Gastrocnemius medialis (tissue), 4 donors: ENCODE measurements around the gene SDC3. TPM values are rescaled to one million over a fixed set of nuclear protein-coding genes. Genes with fewer than 3 reads are reported as not detected.

ENCODE experiments used
- ATAC-seq, 2 donors: fragments of 150-250 bp; one replicate each; pipeline ENCODE4 v1.9.1; 2016
- DNase-seq, 2 donors: peaks; one replicate each; pipeline ENCODE4 v3.0.0-alpha.2; 2019
- H3K27ac ChIP-seq, 4 donors: fragments of 200-600 bp; sonication (generic); 1 replicate in 1 of 4; 2 replicates in 3 of 4; pipeline ENCODE4 v1.5.1; 2016 to 2018; ENCODE audit warnings: mild to moderate bottlenecking in 2 of 4, moderate library complexity in 1 of 4
- H3K27me3 ChIP-seq, 3 donors: fragments of 200-600 bp; sonication (generic) in 2 of 3; 1 replicate in 1 of 3; 2 replicates in 2 of 3; pipeline versions ENCODE4 v1.5.1 to v1.6.0; 2016 to 2019; ENCODE audit warnings: mild to moderate bottlenecking in 1 of 3, moderate library complexity in 1 of 3
- H3K36me3 ChIP-seq, 2 donors: fragments of 200-600 bp; sonication (generic) in 1 of 2; one replicate each; pipeline ENCODE4 v1.5.1; 2017 to 2018
- H3K4me1 ChIP-seq, 2 donors: fragments of 200-600 bp; sonication (generic) in 1 of 2; one replicate each; pipeline ENCODE4 v1.5.1; 2016 to 2017; ENCODE audit warnings: mild to moderate bottlenecking in 2 of 2
- H3K4me3 ChIP-seq, 4 donors: fragments of 200-600 bp; sonication (generic) in 3 of 4; 1 replicate in 1 of 4; 2 replicates in 3 of 4; pipeline ENCODE4 v1.5.1; 2016 to 2019; ENCODE audit warnings: mild to moderate bottlenecking in 2 of 4
- H3K9me3 ChIP-seq, 3 donors: fragments of 200-600 bp; sonication (generic) in 2 of 3; 1 replicate in 1 of 3; 2 replicates in 2 of 3; pipeline ENCODE4 v1.5.1; 2016 to 2019
- POLR2A ChIP-seq, 2 donors: fragments of 450-650 bp; IDR thresholded peaks; one replicate each; pipeline ENCODE4 v1.6.1; 2017; ENCODE audit warnings: antibody characterized with exemption in 2 of 2, mild to moderate bottlenecking in 2 of 2, moderate library complexity in 2 of 2
- in situ Hi-C, 4 donors: fragments of 200-750 bp; cut with MboI; loops; one replicate each; pipeline versions ENCODE4 v1.15.0 to v1.8.0; 2017; ENCODE audit warnings: low sequenced_read_pairs in 4 of 4
- intact Hi-C: fragments of 100-400 bp; cut with DNase I; formaldehyde crosslinking; loops from one replicate; pipeline ENCODE4 v1.15.1; 2023; ENCODE audit warnings: low total_unique reads
- total RNA-seq, 4 donors: library from RNA; depleted of rRNA; stranded (reverse); fragments of >200 nt; gene quantifications; one replicate each; pipeline versions ENCODE4 v1.1.0 to v1.2.3, GENCODE V29; 2016
- TF ChIP-seq, protein P1 (sequence below), 5 experiments: fragments of 450-650 bp in 3 of 5; fragments of 200-600 bp in 2 of 5; sonication (generic) in 2 of 5; IDR thresholded peaks in 4 of 5; conservative IDR thresholded peaks in 1 of 5; 1 replicate in 4 of 5; 2 replicates in 1 of 5; pipeline ENCODE4 v1.5.1; 2016 to 2019; ENCODE audit warnings: antibody characterized with exemption in 5 of 5, mild to moderate bottlenecking in 3 of 5, moderate library complexity in 3 of 5

SDC3 gene
- total RNA-seq, 4 donors from 2014 or later, result 2.7 to 5.6 (median 3.0) TPM

DNA sequence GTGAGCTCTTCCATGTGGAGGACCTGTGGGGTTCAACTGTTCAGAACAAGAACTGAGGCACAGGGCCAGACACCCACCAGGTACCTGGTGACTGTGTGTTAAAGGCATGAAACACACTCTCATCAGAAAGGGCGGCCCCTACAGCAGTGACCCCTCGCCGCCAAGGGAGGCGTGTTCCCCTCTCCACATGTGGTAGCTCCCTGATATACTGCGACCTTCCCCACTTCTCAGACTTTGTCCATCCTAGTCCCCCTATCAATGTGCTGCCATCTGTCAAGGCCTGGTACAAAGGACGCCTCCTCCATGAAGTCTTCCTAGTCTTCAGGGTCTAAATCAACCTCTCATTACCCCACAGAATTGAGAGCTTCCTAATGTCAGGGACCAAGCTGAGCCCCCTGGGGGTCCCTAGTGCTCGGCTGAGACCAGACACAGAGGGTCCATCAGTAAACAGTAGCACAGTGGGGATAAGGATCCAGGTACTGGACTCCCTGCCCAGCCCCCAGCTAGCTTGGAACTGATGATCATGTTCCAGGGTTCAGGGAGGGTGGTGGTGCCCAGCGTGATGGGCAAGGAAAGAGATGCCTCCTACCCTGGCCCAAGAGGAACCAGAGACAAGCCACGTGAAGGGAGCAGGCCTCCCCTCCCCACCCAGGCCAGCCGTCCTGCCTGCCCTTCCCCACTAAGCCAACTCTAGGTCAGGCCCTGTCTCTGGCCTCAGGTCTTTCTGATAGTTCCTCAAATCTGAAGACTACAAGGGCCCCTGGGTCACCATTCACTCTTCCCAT lies 10.3 kb downstream of the SDC3 start:
- H3K27ac ChIP-seq, result no peak overlapping the region
- no peak for DNase-seq
- intact Hi-C loops, result no loop called here

DNA sequence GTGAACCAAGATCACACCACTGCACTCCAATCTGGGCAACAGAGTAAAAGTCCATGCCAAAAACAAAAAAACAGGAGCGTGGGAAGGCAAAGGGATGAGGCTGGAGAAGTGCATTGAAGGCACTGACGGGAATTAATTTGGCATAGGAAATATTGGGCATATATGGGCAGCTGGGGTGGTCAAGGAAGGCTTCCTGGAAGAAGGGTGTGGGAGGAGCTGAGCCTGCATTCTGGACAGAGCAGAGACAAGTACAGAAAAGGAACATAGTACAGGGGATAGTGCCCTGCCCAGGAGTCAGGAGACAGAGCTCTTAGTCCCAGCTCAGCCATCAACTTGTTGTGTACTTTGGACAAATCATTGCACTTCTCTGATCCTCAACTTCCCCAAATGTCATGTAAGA lies 11.7 kb downstream of the SDC3 start:
- Histone ChIP-seq H3K27me3 (no peaks in the 10 kb centered on the region), H3K4me1 (peaks cover 0 to 4% of the 10 kb centered on the region in 2 donors), H3K4me3 (no peak overlapping the region), H3K27ac (no peak overlapping the region), H3K9me3 (no peaks in the 10 kb centered on the region), H3K36me3 (no peaks in the 10 kb centered on the region)
- no peak for DNase-seq
- intact Hi-C loops, result no loop called here
- in situ Hi-C loops, result no loop called here
- TF ChIP-seq, protein P1, sequence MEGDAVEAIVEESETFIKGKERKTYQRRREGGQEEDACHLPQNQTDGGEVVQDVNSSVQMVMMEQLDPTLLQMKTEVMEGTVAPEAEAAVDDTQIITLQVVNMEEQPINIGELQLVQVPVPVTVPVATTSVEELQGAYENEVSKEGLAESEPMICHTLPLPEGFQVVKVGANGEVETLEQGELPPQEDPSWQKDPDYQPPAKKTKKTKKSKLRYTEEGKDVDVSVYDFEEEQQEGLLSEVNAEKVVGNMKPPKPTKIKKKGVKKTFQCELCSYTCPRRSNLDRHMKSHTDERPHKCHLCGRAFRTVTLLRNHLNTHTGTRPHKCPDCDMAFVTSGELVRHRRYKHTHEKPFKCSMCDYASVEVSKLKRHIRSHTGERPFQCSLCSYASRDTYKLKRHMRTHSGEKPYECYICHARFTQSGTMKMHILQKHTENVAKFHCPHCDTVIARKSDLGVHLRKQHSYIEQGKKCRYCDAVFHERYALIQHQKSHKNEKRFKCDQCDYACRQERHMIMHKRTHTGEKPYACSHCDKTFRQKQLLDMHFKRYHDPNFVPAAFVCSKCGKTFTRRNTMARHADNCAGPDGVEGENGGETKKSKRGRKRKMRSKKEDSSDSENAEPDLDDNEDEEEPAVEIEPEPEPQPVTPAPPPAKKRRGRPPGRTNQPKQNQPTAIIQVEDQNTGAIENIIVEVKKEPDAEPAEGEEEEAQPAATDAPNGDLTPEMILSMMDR (IDR thresholded peaks at IDR 0.05 in 4 of 5, conservative IDR thresholded peaks at IDR 0.05 in 1 of 5), result no peak
- no peak for TF ChIP-seq POLR2A (IDR thresholded peaks at IDR 0.05)
- ATAC-seq, result no peak

More for the DNA sequence above, 10.3 kb downstream of the SDC3 start:
- TF ChIP-seq POLR2A (IDR thresholded peaks at IDR 0.05), result no peak
- TF ChIP-seq, protein P1 (IDR thresholded peaks at IDR 0.05 in 4 of 5, conservative IDR thresholded peaks at IDR 0.05 in 1 of 5), result no peak
- Histone ChIP-seq H3K27me3 (no peaks in the 10 kb centered on the region), H3K4me3 (no peak overlapping the region), H3K4me1 (peaks cover 0 to 7% of the 10 kb centered on the region in 2 donors), H3K9me3 (no peaks in the 10 kb centered on the region), H3K36me3 (no peaks in the 10 kb centered on the region)
- ATAC-seq, result no peak
- in situ Hi-C loops, result no loop called here

DNA sequence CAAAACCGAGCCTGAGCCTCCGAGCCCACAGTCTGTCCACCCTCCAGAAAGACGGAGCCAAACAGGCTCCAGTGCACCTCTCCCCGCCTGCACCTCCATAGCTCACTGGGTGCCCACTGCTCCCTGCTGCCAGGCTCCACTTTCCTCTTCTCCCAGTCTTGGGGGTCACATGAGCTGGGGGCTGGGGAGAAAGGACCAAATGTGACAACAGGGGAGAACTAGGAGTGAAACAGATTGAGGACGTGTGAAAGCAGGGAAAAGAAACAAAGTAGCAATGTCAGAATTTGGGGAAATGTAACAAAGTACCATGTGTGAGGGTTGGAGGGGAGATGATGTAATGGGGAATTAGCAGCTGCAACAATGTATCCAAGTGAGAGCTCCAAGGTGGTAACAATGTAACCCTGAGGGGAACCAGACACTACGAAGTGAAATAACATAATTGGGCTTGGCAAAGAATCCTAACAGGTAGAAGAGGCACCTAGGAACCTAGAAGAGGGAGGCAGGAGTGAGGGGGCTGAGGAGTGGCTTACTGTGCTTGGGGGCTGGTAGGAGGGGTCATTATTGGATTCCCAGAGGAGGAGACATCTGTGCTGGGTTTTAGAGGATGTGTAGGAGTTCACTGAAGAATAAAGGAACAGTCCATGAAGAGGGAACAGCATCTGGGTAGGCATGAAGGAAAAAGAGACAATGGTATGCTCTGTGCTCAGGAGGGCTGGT lies 12.5 kb downstream of the SDC3 start:
- no peak overlapping the region for H3K4me3 ChIP-seq
- intact Hi-C loops (no loop called here), in situ Hi-C loops (no loop called here)
- H3K27me3 ChIP-seq, result no peaks in the 10 kb centered on the region
- ATAC-seq (no peak), DNase-seq (no peak)
- no peak for TF ChIP-seq POLR2A (IDR thresholded peaks at IDR 0.05)
- TF ChIP-seq, protein P1 (IDR thresholded peaks at IDR 0.05 in 4 of 5, conservative IDR thresholded peaks at IDR 0.05 in 1 of 5), result no peak
- H3K27ac ChIP-seq, result no peak overlapping the region
- no peaks in the 10 kb centered on the region for H3K9me3 ChIP-seq
- no peaks in the 10 kb centered on the region for H3K4me1 ChIP-seq
- H3K36me3 ChIP-seq, result no peaks in the 10 kb centered on the region

DNA sequence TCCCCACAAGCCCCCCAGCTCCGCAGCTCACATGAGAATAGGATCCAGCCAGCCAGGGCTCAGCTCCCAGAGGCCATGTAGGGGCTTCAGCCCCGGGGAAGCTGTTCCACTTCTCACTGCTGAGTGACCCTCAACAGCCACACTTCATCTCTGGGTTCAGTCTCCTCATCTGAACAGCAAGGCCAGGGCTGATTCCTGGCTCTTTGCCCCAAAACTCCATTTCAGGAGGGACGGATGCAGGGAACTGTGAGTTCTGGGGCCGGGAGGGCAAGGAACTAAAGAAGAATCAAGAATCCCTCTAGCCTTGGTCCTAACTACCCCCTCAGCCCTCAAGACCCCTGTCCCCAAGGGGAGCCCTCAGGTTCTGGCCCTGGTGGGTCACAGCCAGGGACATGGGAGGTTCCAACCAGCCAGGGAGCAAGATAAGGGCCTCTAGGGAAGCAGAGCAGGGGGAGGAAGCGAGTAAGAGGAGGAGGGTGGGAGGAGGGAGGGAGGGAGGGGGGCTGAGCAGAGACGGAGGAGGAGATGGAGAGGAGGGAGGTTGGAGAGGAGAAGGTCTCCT lies 13.1 kb downstream of the SDC3 start:
- Histone ChIP-seq H3K4me3 (no peak overlapping the region), H3K27me3 (no peaks in the 10 kb centered on the region), H3K9me3 (no peaks in the 10 kb centered on the region), H3K4me1 (no peaks in the 10 kb centered on the region), H3K36me3 (no peaks in the 10 kb centered on the region), H3K27ac (no peak overlapping the region)
- ATAC-seq, result no peak
- intact Hi-C loops (no loop called here), in situ Hi-C loops (no loop called here)
- no peak for DNase-seq
- TF ChIP-seq, protein P1 (IDR thresholded peaks at IDR 0.05 in 4 of 5, conservative IDR thresholded peaks at IDR 0.05 in 1 of 5), result no peak
- no peak for TF ChIP-seq POLR2A (IDR thresholded peaks at IDR 0.05)
